ENCODE measurements around the gene PIK3CD.

GRCh38 chr1:9715536-9716226 is 64.2 kb downstream of the PIK3CD start:
- TF ChIP-seq, protein P1, sequence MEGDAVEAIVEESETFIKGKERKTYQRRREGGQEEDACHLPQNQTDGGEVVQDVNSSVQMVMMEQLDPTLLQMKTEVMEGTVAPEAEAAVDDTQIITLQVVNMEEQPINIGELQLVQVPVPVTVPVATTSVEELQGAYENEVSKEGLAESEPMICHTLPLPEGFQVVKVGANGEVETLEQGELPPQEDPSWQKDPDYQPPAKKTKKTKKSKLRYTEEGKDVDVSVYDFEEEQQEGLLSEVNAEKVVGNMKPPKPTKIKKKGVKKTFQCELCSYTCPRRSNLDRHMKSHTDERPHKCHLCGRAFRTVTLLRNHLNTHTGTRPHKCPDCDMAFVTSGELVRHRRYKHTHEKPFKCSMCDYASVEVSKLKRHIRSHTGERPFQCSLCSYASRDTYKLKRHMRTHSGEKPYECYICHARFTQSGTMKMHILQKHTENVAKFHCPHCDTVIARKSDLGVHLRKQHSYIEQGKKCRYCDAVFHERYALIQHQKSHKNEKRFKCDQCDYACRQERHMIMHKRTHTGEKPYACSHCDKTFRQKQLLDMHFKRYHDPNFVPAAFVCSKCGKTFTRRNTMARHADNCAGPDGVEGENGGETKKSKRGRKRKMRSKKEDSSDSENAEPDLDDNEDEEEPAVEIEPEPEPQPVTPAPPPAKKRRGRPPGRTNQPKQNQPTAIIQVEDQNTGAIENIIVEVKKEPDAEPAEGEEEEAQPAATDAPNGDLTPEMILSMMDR (IDR thresholded peaks at IDR 0.05; ENCODE audit: poor library complexity) = no peak
- TF ChIP-seq EZH2phosphoT487 (IDR thresholded peaks at IDR 0.05; ENCODE audit: low read depth, severe bottlenecking, unreplicated experiment) = no peak
